ENCODE results near the gene REPS2.

The REPS2 gene

GRCh38 chrX:17038681-17039161 is 92.3 kb downstream of the REPS2 start:
- no peak for DNase-seq

GRCh38 chrX:17039826-17040225 is 93.4 kb downstream of the REPS2 start:
- no peak for DNase-seq

- DNase-seq: no peak
Measured at GRCh38 chrX:17040711-17041110, 94.3 kb downstream of the REPS2 start.

- DNase-seq: no peak
Measured at GRCh38 chrX:17042037-17042436, 95.6 kb downstream of the REPS2 start.

- peak; percentile 89 for DNase-seq
Measured at GRCh38 chrX:17046478-17047097, 100.1 kb downstream of the REPS2 start.

- DNase-seq: no peak
Measured at GRCh38 chrX:17047224-17047623, 100.8 kb downstream of the REPS2 start.

DNA sequence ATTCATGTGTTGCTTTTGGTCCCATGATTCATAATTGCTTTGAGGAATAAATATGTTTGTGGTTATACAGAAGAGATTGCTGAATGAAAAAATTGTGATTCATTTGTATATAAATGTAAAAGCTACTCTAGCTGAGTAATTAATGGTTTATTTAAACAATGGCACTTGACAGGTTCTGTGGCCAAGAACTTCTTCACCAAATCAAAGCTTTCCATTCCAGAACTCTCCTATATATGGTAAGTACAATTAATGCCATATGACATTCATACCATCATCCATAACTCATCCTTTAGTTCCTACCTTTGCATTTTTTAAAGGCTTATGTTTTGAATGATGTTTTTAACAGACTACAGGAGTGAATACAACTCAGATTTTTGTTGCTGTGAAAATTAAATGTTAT is 105.8 kb downstream of the REPS2 start:
- no peak for DNase-seq

DNA sequence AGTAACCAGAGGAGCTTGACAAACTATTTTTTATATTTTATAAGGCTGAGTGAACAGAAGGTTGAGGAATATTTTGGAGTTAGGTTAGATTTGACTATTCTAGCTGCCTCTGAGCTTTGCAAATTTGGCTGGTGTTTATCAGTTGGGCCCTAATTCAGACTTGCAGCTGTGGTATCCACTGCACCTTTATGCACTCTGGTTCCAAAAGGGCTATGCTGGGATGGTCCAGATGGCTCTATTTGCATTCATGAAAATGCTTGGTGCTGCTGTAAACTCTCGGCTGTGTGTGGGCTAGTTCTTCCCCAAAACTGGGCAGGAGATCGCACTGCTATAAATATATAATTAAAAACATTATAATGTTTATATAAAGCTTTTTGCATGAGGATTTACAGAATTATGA is 106.3 kb downstream of the REPS2 start:
- no peak for DNase-seq

GRCh38 chrX:17053502-17053901 is 107.0 kb downstream of the REPS2 start:
- no peak for DNase-seq

DNA sequence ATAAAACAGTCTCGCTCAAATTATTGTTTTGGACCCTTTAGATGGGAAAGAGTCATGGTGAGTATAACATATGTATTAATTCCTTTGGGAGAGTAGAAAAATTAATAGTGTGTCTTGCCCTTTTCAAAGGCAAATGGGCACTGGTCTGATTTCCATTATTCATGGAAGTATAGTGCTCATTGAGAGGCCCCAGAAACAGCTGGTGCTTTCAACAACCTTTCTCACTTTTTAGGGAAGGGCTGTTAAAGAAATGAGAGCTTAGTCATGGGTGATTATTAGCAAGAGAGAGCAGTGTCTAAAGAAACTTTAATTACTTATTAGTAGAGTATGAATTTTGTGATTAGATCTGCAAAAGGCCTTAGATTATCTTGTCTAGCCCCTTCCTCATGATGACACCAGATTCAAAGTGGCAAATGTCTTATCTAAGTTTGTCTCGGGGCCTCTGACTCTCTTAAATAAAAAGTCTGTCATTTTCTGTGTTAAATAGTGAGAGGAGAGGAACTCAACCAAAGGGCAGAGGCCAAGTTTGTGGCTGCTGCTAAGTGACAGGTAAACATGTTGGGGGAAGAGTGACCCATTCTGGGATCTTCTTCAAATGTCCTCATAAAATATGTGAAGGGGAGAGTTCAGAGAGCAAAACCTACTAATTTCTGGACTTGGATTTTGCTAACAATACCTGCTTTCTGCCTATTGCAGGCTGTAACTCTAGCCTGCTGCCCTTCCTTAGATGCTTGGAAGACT is 110.6 kb downstream of the REPS2 start:
- DNase-seq: no peak

- no peak for DNase-seq
Measured at GRCh38 chrX:17062065-17062464, 115.6 kb downstream of the REPS2 start.

GRCh38 chrX:17065100-17065499 is 118.6 kb downstream of the REPS2 start:
- DNase-seq: no peak

GRCh38 chrX:17067534-17067933 is 121.1 kb downstream of the REPS2 start:
- no peak for DNase-seq

DNA sequence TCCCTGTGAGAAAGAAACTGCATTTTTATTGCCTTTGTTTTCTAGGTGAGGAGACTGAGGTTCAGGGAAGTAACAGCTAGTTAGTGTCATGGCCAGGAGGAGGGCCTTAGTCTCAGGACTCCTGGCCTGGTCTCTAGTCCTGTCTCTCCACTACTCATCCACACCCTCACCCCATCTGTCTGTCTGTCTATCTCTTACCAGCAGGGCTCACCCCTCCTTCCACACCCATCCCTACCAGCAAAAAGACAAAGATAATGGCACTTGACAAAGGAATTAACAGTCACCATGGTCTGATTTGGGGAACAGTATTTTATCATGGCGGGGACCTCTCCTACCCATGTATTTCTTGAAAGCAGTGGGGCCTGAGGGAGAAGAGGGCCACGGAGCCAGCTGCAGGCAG is 125.8 kb downstream of the REPS2 start:
- no peak for DNase-seq

GRCh38 chrX:17072721-17073230 is 126.3 kb downstream of the REPS2 start:
- DNase-seq: no peak

- DNase-seq: no peak
Measured at GRCh38 chrX:17075004-17075403, 128.5 kb downstream of the REPS2 start.

GRCh38 chrX:17077361-17077760 is 130.9 kb downstream of the REPS2 start:
- DNase-seq: no peak

DNA sequence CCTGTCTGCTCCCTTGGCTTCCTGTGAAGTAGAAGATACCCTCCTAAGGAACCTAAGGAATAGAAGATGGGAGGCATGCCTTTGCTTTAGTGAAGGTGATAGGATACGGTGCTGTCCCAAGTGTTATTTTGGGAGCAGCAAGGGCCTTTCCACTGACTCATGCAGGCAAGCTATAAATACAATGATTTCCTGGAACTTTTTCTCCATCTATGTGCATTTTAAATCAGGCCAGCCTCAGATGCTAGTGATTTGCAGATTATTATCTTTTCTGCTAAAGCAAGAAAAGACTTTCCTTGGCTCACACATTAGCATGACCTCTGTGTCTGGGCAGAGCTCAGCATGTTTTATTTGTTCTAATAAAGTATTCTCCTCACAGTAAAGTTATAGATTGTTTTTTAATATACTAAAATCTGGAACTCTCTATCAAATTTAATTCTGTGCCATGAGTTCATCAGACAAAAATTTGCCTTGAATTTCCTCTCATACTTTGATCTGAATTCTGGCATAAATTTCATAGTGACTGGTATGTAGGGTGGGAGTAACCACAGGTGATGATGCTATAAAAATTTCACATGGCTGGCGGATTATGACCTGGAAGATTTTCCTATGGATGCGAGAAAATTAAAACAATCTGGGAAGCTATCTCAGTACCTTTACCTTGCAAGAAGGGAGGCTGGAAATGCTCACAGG is 131.7 kb downstream of the REPS2 start:
- no peak for DNase-seq

GRCh38 chrX:17081511-17081910 is 135.1 kb downstream of the REPS2 start:
- no peak for DNase-seq

- DNase-seq: peak; percentile 36
Measured at GRCh38 chrX:17081968-17082367, 135.5 kb downstream of the REPS2 start.

DNA sequence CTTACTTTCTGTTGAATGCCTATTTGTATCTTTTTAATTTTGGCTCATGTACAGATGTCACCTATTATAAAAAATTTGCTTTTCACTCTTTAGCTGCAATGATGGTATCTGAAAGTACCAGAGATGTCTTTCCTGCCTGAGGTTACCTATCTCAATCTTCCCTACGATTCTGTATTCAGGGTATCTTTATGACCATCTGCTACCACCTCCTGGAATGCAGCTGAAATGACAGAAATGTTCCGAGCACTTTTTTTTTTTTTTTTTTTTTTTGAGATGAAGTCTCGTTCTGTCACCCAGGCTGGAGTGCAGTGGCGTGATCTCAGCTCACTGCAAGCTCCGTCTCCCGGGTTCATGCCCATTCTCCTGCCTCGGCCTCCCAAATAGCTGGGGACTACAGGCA is 136.4 kb downstream of the REPS2 start:
- peak; percentile 74 for DNase-seq

- no peak for DNase-seq
Measured at GRCh38 chrX:17086317-17086716, 139.9 kb downstream of the REPS2 start.

DNA sequence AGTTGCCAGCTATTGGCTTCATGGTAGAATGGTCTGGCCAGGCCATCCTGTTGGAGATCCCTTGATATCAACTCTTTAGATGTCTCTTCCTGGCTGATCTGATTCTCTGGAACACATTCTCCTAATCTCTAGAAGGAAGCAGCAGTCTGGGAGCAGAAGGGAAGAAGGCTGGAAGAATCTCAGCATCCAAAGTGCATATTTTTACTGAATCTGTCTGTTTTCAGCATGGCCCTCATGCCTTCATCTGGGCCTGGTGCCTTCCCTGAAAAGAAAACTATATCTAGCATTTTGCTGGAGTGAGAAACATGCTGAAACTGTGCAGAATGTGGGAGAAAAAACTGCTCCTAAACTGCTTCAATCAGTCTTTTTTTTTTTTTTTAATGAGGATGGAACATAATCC is 148.7 kb downstream of the REPS2 start:
- DNase-seq: no peak
